HCEC 1CT (cell line): ENCODE results near the gene RPS8.
"Not testable (repeated sequence)": the region's sequence is repeated elsewhere in the genome, so short reads cannot be mapped to it uniquely, and the experiment has no call there.

Experiments
- DNase-seq: peaks from one replicate; pipeline ENCODE4 v3.0.0-alpha.2; 2017

RPS8 gene

GRCh38 chr1:44783697-44784093, 8.4 kb downstream of the RPS8 start:
- no peak for DNase-seq

- DNase-seq, result no peak
These were observed 9.0 kb downstream of the RPS8 start for GRCh38 chr1:44784094-44785028.

GRCh38 chr1:44785029-44785380, 9.7 kb downstream of the RPS8 start:
- no peak for DNase-seq

GRCh38 chr1:44785501-44786137, 10.3 kb downstream of the RPS8 start:
- DNase-seq, result no peak

GRCh38 chr1:44786138-44786840, 10.9 kb downstream of the RPS8 start:
- DNase-seq, result no peak

GRCh38 chr1:44786841-44787426, 11.6 kb downstream of the RPS8 start:
- DNase-seq, result no peak

- no peak for DNase-seq
These were observed 12.2 kb downstream of the RPS8 start for GRCh38 chr1:44787506-44787905.

GRCh38 chr1:44788120-44788860, 12.9 kb downstream of the RPS8 start, which contains the start of gene BEST4:
Gene BEST4 (minus strand): TSS chr1:44788170. CDS start chr1:44787705, 465 bp downstream.
- no peak for DNase-seq

GRCh38 chr1:44790968-44791801, 15.8 kb downstream of the RPS8 start:
- DNase-seq, result no peak

GRCh38 chr1:44792736-44793502, 17.6 kb downstream of the RPS8 start:
- DNase-seq, result no peak

GRCh38 chr1:44797886-44798285, 22.5 kb downstream of the RPS8 start:
- not testable (repeated sequence) for DNase-seq

GRCh38 chr1:44798481-44799365, 23.4 kb downstream of the RPS8 start:
- no peak for DNase-seq

- DNase-seq, result peak; percentile 97
These were observed 24.6 kb downstream of the RPS8 start, which contains the start of gene PLK3 for GRCh38 chr1:44799770-44800584. Gene PLK3 (plus strand): TSS chr1:44800377. CDS start chr1:44800464, 87 bp downstream.

- no peak for DNase-seq
These were observed 26.4 kb downstream of the RPS8 start for GRCh38 chr1:44801491-44802305.

GRCh38 chr1:44802306-44803061, 27.1 kb downstream of the RPS8 start:
- no peak for DNase-seq

- no peak for DNase-seq
These were observed 27.6 kb downstream of the RPS8 start for GRCh38 chr1:44803062-44803311.
